Measurements from ENCODE around the gene EIF2B2.

Gene EIF2B2

GRCh38 chr14:74961238-74961911, 41.3 kb upstream of the EIF2B2 start:
- no peak overlapping the region for H3K27ac ChIP-seq (ENCODE audit: low read depth, low read length)

GRCh38 chr14:74962046-74962445, 40.7 kb upstream of the EIF2B2 start:
- Histone ChIP-seq H3K4me3 (ENCODE audit: low read depth, low read length) (no peak overlapping the region), H3K27me3 (ENCODE audit: insufficient read depth, low read length) (no peaks in the 10 kb centered on the region)

More at GRCh38 chr14:74961238-74961911, 41.3 kb upstream of the EIF2B2 start:
- Histone ChIP-seq H3K79me2 (ENCODE audit: control insufficient read depth, insufficient read depth, low read length, unreplicated experiment) (no peaks in the 10 kb centered on the region), H3K36me3 (ENCODE audit: insufficient read depth, low read length) (no peaks in the 10 kb centered on the region), H3K27me3 (ENCODE audit: insufficient read depth, low read length) (no peaks in the 10 kb centered on the region), H2AFZ (ENCODE audit: low read length, unreplicated experiment) (no peak overlapping the region), H3K4me3 (ENCODE audit: low read depth, low read length) (no peak overlapping the region), H3K4me1 (ENCODE audit: control insufficient read depth, insufficient read depth, low read length, unreplicated experiment) (peaks cover 13% of the 10 kb centered on the region)

DNA sequence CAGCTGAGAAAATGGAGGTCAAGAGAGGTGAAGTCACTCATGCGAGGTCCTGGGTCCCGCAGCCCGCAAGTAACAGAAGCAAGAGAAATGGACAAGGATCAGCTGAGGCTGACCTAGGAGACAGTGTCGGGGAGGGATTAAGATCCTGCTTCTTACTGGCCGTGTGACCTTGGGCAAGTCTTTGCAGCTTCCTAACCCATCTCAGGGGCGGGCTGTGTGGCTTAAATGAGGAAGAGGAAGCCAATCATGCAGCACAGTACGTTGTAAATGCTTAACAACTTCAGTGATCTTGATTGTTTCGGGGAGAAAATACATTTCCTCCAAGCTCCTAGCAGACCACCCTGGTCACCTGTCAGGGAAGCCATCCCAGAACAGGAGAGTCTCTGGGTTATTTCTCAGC, 40.2 kb upstream of the EIF2B2 start:
- H3K36me3 ChIP-seq (ENCODE audit: insufficient read depth, low read length): no peaks in the 10 kb centered on the region
- H3K27me3 ChIP-seq (ENCODE audit: insufficient read depth, low read length): no peaks in the 10 kb centered on the region
- no peak overlapping the region for H3K27ac ChIP-seq (ENCODE audit: low read depth, low read length)
- no peak overlapping the region for H2AFZ ChIP-seq (ENCODE audit: low read length, unreplicated experiment)
- no peak overlapping the region for H3K4me3 ChIP-seq (ENCODE audit: low read depth, low read length)
- peaks cover 13% of the 10 kb centered on the region for H3K4me1 ChIP-seq (ENCODE audit: control insufficient read depth, insufficient read depth, low read length, unreplicated experiment)
- H3K79me2 ChIP-seq (ENCODE audit: control insufficient read depth, insufficient read depth, low read length, unreplicated experiment): no peaks in the 10 kb centered on the region

More at GRCh38 chr14:74962046-74962445, 40.7 kb upstream of the EIF2B2 start:
- Histone ChIP-seq H3K27ac (ENCODE audit: low read depth, low read length) (no peak overlapping the region), H2AFZ (ENCODE audit: low read length, unreplicated experiment) (no peak overlapping the region), H3K36me3 (ENCODE audit: insufficient read depth, low read length) (no peaks in the 10 kb centered on the region), H3K4me1 (ENCODE audit: control insufficient read depth, insufficient read depth, low read length, unreplicated experiment) (peaks cover 13% of the 10 kb centered on the region), H3K79me2 (ENCODE audit: control insufficient read depth, insufficient read depth, low read length, unreplicated experiment) (no peaks in the 10 kb centered on the region)

GRCh38 chr14:74963178-74963704, 39.5 kb upstream of the EIF2B2 start:
- Histone ChIP-seq H3K27me3 (ENCODE audit: insufficient read depth, low read length) (no peaks in the 10 kb centered on the region), H2AFZ (ENCODE audit: low read length, unreplicated experiment) (no peak overlapping the region), H3K4me1 (ENCODE audit: control insufficient read depth, insufficient read depth, low read length, unreplicated experiment) (peaks cover 13% of the 10 kb centered on the region), H3K36me3 (ENCODE audit: insufficient read depth, low read length) (no peaks in the 10 kb centered on the region), H3K27ac (ENCODE audit: low read depth, low read length) (no peak overlapping the region), H3K4me3 (ENCODE audit: low read depth, low read length) (no peak overlapping the region), H3K79me2 (ENCODE audit: control insufficient read depth, insufficient read depth, low read length, unreplicated experiment) (no peaks in the 10 kb centered on the region)

GRCh38 chr14:74963705-74964271, 38.9 kb upstream of the EIF2B2 start:
- no peaks in the 10 kb centered on the region for H3K27me3 ChIP-seq (ENCODE audit: insufficient read depth, low read length)
- H3K79me2 ChIP-seq (ENCODE audit: control insufficient read depth, insufficient read depth, low read length, unreplicated experiment): no peaks in the 10 kb centered on the region
- no peak overlapping the region for H2AFZ ChIP-seq (ENCODE audit: low read length, unreplicated experiment)
- no peak overlapping the region for H3K4me3 ChIP-seq (ENCODE audit: low read depth, low read length)
- H3K27ac ChIP-seq (ENCODE audit: low read depth, low read length): no peak overlapping the region
- no peaks in the 10 kb centered on the region for H3K36me3 ChIP-seq (ENCODE audit: insufficient read depth, low read length)
- H3K4me1 ChIP-seq (ENCODE audit: control insufficient read depth, insufficient read depth, low read length, unreplicated experiment): peaks cover 13% of the 10 kb centered on the region

GRCh38 chr14:74964787-74965485, 37.8 kb upstream of the EIF2B2 start:
- H2AFZ ChIP-seq (ENCODE audit: low read length, unreplicated experiment): peak overlapping the region; percentile 31
- no peaks in the 10 kb centered on the region for H3K27me3 ChIP-seq (ENCODE audit: insufficient read depth, low read length)
- no peaks in the 10 kb centered on the region for H3K36me3 ChIP-seq (ENCODE audit: insufficient read depth, low read length)
- no peaks in the 10 kb centered on the region for H3K79me2 ChIP-seq (ENCODE audit: control insufficient read depth, insufficient read depth, low read length, unreplicated experiment)
- H3K4me3 ChIP-seq (ENCODE audit: low read depth, low read length): no peak overlapping the region
- H3K27ac ChIP-seq (ENCODE audit: low read depth, low read length): peak overlapping the region; percentile 70
- peaks cover 13% of the 10 kb centered on the region for H3K4me1 ChIP-seq (ENCODE audit: control insufficient read depth, insufficient read depth, low read length, unreplicated experiment)

DNA sequence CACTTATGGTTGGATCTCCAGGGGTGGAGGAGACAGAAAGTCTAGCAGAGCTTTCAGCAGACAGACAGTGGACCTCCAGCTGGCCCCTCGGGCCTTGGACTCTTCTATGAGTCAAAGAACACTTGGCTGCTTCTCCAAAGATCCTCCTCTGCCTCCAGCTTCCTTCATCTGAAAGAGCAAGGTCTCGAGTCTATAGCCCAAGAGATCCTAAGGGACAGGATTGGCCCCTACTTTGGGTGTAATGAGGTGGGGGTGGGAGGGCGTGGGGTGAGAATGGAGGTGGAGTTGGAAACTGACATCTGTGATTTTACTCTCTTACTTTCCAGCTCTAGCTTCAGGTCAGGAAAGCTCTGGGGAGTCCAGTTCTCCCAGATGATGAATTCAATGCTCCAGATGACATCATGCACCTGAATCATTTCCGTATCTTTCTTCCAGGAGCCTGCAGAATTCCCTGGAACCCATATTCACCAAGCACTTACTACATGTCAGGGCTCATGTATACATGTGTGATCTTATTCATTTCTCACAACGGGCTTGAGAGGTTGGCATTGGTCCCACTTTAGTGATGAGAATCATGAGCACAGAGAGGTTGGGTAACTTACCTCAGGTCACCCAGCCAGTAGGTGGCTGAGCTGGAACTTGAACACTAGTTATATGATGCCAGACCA, 37.1 kb upstream of the EIF2B2 start:
- peak overlapping the region; percentile 70 for H3K27ac ChIP-seq (ENCODE audit: low read depth, low read length)
- peaks cover 13% of the 10 kb centered on the region for H3K4me1 ChIP-seq (ENCODE audit: control insufficient read depth, insufficient read depth, low read length, unreplicated experiment)
- no peaks in the 10 kb centered on the region for H3K36me3 ChIP-seq (ENCODE audit: insufficient read depth, low read length)
- H3K79me2 ChIP-seq (ENCODE audit: control insufficient read depth, insufficient read depth, low read length, unreplicated experiment): no peaks in the 10 kb centered on the region
- H2AFZ ChIP-seq (ENCODE audit: low read length, unreplicated experiment): peak overlapping the region; percentile 31
- no peak overlapping the region for H3K4me3 ChIP-seq (ENCODE audit: low read depth, low read length)
- H3K27me3 ChIP-seq (ENCODE audit: insufficient read depth, low read length): no peaks in the 10 kb centered on the region

DNA sequence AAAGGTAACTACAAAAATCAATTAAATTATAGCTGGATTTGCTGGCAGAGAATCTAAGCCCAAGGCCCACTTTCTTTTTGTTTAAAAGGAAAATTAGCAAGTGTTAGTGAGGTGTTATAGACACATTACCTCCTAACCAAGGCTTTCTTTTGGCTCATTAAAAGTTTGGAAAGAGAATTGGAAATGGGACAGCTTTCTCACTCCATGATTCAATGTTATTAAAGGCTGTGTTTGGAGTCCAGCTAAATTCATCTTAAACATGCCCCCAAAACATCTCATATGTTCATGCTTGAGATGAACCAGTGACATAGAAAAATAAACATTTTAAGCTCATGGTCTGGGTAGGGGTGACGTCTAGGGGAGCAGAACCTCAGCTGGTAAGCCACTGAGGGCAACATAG, 33.9 kb upstream of the EIF2B2 start:
- no peaks in the 10 kb centered on the region for H3K79me2 ChIP-seq (ENCODE audit: control insufficient read depth, insufficient read depth, low read length, unreplicated experiment)
- peaks cover 13% of the 10 kb centered on the region for H3K4me1 ChIP-seq (ENCODE audit: control insufficient read depth, insufficient read depth, low read length, unreplicated experiment)
- no peak overlapping the region for H2AFZ ChIP-seq (ENCODE audit: low read length, unreplicated experiment)
- H3K27ac ChIP-seq (ENCODE audit: low read depth, low read length): no peak overlapping the region
- H3K4me3 ChIP-seq (ENCODE audit: low read depth, low read length): no peak overlapping the region
- no peaks in the 10 kb centered on the region for H3K36me3 ChIP-seq (ENCODE audit: insufficient read depth, low read length)
- H3K27me3 ChIP-seq (ENCODE audit: insufficient read depth, low read length): no peaks in the 10 kb centered on the region

DNA sequence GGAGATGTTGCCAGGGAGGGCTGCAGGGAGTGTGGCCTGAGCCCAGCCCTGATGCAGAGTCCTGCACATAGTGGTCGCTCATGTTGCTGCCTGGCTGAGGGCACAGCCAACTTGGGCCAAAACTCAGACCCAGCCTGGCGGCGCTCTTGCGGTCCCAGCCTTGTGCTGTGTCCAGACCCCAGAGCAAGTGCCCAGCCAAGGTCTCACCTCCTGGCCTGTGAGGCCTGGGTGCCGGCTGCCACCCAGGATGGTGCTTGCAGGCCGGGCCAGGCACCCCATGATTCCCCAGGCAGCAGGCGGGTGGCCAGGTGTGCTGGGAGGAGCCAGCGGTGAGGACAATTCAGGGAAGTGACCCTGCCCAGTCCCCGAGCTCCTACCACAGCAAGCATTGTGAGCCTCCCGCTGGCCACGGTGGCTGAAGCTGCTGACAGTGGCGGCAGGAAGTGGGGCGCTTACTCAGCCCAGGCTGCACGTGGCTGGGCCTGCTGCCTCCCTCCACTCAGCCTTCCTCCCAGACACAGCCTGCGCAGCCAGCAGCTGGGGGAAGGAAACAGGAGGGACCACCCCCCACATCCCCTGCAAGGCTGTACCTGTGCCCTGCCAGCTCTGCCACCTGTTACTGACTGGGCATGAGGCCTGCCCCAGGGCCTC, 29.6 kb upstream of the EIF2B2 start:
- Histone ChIP-seq H3K27me3 (ENCODE audit: insufficient read depth, low read length) (no peaks in the 10 kb centered on the region), H3K36me3 (ENCODE audit: insufficient read depth, low read length) (no peaks in the 10 kb centered on the region), H3K27ac (ENCODE audit: low read depth, low read length) (no peak overlapping the region), H3K4me3 (ENCODE audit: low read depth, low read length) (no peak overlapping the region), H2AFZ (ENCODE audit: low read length, unreplicated experiment) (no peak overlapping the region), H3K79me2 (ENCODE audit: control insufficient read depth, insufficient read depth, low read length, unreplicated experiment) (no peaks in the 10 kb centered on the region), H3K4me1 (ENCODE audit: control insufficient read depth, insufficient read depth, low read length, unreplicated experiment) (no peaks in the 10 kb centered on the region)

DNA sequence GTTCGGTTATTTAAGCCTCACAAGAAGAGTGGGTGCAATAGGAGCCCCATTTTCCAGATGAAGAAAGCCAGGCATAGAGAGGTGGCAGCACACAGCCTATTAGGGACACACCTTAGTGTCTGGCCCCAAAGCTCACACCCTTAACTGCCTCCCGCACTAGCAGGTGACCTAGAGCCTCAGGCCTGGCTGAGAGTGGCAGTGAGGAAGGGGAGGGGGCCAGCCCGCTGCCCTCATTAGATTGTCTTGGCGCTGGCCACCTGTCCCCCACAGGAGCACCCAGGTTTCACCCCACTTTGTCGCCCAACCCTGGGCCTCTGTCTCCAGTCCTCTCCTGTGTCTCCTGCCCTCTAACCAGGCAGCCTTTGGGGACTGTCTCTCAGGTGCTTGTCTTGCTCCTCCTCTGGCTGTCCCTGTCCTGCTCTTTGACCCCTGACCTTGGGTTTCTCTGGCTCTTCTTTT, 28.8 kb upstream of the EIF2B2 start:
- no peak overlapping the region for H2AFZ ChIP-seq (ENCODE audit: low read length, unreplicated experiment)

More for the DNA sequence above, 28.8 kb upstream of the EIF2B2 start:
- Histone ChIP-seq H3K79me2 (ENCODE audit: control insufficient read depth, insufficient read depth, low read length, unreplicated experiment) (no peaks in the 10 kb centered on the region), H3K36me3 (ENCODE audit: insufficient read depth, low read length) (no peaks in the 10 kb centered on the region), H3K27ac (ENCODE audit: low read depth, low read length) (no peak overlapping the region), H3K4me1 (ENCODE audit: control insufficient read depth, insufficient read depth, low read length, unreplicated experiment) (no peaks in the 10 kb centered on the region), H3K27me3 (ENCODE audit: insufficient read depth, low read length) (no peaks in the 10 kb centered on the region), H3K4me3 (ENCODE audit: low read depth, low read length) (no peak overlapping the region)

Measured in ACC112 (cell line).